ENCODE measurements around the gene CPSF4.
"Not testable (repeated sequence)": the region's sequence is repeated elsewhere in the genome, so short reads cannot be mapped to it uniquely, and the experiment has no call there.

The CPSF4 gene

DNA sequence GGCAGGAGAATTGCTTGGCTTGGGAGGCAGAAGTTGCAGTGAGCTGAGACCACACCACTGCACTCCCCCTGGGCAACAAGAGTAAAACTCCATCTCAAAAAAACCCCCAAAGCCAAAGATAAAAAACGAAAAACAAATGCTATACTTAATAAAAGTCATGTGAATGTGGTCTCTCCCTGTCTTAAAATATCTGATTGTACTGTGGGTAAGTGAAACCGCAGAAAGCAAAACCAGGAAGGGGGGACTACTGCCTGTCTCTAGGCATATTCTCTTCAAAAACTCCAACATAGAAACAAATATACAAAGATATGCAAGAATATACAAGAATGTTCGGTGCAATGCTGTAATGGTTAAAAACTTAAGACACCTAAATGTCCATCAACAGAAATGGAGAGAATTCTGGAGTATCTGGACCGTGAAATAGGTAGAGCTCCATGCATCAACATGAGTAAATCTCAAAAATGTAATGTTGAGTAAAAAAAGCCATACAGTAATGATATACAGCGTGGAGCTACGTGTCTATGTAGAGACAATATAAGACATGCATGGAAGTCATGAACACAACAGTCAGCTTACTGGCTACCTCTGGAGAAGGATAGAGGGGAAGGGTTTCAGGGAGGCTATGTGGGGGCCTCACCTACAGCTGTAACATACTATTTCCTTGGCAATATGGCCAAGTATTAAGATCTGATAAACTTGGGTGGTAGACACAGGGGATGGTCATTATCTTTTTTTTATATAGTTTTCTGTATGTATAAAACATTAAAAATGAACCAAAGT is 59.2 kb downstream of the CPSF4 start:
- DNase-seq = no peak

DNA sequence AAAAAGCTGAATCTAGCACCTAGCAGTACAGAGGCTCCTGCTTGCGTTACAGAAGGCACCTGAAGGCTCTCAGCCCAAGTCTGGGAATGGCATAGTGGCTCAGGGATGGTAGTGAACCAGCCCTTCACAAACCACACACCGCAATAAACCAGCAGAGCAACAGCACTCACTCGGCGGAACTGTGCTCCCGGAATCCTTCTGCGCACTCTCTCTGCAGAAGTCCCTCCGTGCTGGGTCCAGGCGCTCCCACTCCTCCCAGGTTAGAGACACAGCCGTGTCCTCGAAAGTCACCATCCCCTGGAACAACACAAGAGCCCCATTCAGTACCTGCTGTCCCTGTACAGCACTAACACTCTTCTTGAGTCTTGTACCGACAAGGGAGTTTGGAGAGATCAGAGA is 59.8 kb downstream of the CPSF4 start:
- DNase-seq = no peak

DNA sequence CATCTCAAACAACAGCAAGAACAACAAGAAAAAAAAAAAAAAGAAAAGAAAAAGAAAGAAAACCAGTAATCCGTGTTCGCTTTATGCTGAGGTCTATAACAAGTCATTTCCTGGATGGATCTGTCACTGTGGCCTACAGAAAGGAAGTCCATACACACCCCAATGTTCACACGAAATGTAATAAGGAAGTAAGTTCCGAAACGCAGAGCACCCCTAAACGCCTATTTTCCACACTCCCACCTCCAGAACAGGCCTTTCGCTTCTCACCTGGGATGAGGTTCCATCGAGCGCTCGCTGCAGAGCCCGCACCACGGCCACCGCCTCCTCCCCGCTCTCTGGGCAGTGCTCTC is 60.6 kb downstream of the CPSF4 start:
- no peak for DNase-seq

DNA sequence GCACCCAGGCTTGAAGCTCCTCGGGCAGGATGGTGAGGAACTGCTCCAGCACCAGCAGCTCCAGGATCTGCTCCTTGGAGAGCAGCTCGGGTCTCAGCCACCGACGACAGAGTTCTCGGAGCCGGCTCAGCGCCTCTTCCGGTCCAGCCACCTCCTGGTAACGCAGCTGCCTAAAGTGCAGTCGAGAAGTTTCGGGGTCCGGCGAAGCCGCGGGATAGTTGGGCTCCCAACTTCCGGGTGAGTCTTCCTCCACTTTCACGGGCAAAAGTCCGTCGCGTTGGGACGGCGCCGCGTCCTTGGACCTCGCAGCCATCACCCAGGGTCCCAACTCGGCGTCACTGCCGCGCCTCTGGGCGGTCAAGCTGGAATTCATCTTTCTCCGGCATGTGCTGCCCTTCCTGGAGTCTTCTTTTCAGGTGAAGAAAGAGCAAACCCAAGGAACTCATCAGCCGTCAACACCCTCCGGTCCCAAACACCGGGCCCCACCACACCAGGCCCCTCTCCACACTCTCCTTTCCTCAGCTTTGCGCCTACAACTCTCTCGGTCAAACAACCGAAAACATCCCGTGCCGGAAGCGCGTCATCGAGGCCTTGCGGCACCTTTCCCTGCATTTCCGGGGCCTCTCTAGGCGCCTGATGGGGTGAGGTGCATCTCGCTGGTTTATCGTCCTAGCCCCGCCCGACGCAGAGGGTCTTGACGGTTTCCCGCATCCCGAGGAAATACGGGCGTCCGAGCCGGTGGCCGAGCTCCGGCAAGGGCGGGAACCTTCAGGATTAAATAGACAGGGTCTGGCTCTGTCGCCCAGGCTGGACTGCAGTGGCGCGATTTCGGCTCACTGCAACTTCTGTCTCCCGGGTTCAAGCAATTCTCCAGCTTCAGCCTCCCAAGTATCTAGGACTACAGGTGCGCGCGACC is 61.2 kb downstream of the CPSF4 start, which contains the start of gene ZNF394:
Gene ZNF394 (minus strand): TSS at position 561 of the 916 bp plus-strand sequence. CDS start 188 bp downstream, at position 373.
- peak; percentile 92 for DNase-seq

DNA sequence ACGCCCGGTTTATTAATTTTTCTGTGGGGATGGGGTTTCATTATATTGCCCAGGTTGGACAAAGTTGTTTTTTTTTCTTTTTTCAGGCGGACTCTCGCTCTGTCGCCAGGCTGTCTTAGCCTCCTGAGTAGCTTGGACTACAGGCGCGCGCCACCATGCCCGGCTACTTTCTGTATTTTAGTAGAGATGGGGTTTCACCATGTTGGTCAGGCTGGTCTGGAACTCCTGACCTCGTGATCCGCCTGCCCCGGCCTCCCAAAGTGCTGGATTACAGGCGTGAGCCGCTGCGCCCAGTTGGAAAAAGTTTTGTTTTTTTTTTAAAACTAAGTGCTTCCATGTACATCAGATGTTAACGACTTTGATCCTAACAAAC is 61.9 kb downstream of the CPSF4 start:
- no peak for DNase-seq

DNA sequence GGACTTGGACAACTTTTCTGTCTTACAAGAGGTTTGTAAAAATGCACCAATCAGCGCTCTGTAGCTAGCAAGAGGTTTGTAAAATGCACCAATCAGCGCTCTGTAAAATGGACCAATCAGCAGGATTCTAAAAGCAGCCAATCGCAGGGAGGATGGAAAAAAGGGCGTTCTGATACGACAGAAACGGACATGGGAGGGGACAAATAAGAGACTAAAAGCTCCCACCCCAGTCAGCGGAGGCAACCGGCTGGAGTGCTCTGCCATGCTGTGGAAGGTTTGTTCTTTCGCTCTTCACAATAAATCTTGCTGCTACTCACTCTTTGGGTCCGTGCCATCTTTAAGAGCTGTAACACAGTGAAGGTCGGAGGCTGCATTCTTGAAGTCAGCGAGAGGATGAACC is 62.5 kb downstream of the CPSF4 start:
- DNase-seq = not testable (repeated sequence)

DNA sequence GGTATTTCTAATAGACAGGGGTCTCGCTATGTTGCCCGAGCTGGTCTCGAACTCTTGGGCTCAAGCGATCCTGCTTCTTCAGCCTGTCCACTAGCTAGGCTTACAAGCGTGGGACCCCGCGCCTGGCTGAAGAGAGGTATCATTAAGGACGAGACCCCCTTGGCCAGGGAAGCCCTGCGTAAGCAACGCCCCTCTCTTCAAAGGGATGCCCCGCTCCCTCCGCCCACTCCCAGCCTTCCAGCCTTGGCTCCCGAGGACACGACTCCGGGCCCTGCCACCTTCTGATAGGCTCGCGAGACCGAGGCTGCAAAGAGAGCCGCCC is 65.5 kb downstream of the CPSF4 start:
- DNase-seq = no peak

DNA sequence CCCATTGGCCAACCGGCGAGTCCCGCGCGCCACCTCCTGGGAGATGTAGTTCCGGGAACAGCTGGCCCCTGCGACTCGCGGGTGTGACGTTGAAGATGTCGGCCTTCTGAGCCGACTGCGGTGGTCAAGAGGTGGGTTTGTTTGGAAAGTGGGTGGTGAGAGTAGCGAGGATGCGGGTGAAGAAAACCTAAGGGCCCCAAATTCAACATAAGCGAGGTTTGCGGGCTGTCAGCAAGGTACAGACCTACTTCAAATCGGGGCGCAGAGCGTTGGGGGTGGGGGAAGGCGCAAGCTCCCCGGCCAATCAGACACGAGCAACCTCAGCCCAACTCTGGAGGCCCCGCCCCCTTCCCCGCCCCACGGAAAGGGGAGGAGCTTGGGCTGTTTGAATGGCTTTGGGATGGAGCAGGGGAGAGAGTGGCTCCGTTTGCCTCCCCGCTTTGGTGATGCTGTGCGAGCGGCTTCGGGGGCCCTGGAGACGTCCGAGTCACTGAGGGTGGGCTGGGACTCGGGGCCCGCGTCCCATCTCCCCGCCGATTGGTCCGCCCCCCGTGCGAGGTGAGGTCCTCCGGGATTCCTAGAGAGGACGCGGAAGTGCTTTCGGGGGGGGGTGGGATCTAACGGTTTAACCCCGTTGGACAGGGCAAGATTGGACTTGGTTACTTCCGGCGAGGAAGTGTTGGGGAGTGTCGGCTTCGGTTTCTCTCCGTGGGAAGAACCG is 66.0 kb downstream of the CPSF4 start, which contains the start of gene ZKSCAN5:
Gene ZKSCAN5 (plus strand): TSS at position 60 of the 721 bp plus-strand sequence. CDS start 1,383 bp downstream, outside the sequence.
- peak; percentile 98 for DNase-seq

DNA sequence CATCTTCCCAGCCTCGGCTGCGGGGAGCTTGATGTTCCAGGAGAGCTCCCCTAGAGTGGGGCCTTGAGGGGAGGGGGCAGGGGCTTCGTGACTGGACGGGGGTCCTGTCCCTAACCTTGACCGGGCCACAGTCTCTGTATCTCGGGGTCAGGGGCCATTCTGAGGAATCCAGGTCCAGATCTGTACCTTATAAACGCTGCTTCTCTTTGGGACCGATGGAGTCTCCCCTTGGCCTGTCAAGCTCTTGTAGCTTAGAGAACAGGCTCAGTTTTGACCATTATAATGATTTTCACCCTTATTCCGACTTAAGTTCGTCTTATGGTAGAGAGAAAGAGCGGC is 66.5 kb downstream of the CPSF4 start:
- DNase-seq = no peak

Data from stimulated activated CD8-positive, alpha-beta memory T cell treated with anti-CD3 and anti-CD28 coated beads, Interleukin-4, amount 100 ng/mL, for 48 hours (primary cell).